ENCODE data around the gene RNF14. TPM values are rescaled to one million over a fixed set of nuclear protein-coding genes. Genes with fewer than 3 reads are reported as not detected.

RNF14 gene
- total RNA-seq, 1 experiment from 2014 or later = 50.5 TPM

GRCh38 chr5:141958546-141959172 lies 10.2 kb upstream of the RNF14 start:
- 0 out of 2 replicates have a peak, but pooled peaks cover 4% of the 10 kb centered on the region for H3K27me3 ChIP-seq

GRCh38 chr5:141960018-141960417 lies 8.9 kb upstream of the RNF14 start:
- 0 out of 2 replicates have a peak, but pooled peaks cover 4% of the 10 kb centered on the region for H3K27me3 ChIP-seq
- H3K4me3 ChIP-seq = no peak overlapping the region
- H3K27ac ChIP-seq = no peak overlapping the region
- no peaks in the 10 kb centered on the region for H3K9me3 ChIP-seq (replicated peaks)
- H3K4me1 ChIP-seq = peaks cover 30% of the 10 kb centered on the region
- H3K36me3 ChIP-seq = no peaks in the 10 kb centered on the region
- DNase-seq = peak in 1 of 2 experiments; percentile 37

More at GRCh38 chr5:141958546-141959172, 10.2 kb upstream of the RNF14 start:
- Histone ChIP-seq H3K4me3 (no peak overlapping the region), H3K4me1 (peaks cover 18% of the 10 kb centered on the region), H3K9me3 (replicated peaks) (no peaks in the 10 kb centered on the region), H3K27ac (no peak overlapping the region), H3K36me3 (no peaks in the 10 kb centered on the region)
- no peak for DNase-seq

- H3K9me3 ChIP-seq (replicated peaks) = no peaks in the 10 kb centered on the region
- H3K4me1 ChIP-seq = peaks cover 35% of the 10 kb centered on the region
- DNase-seq = peak; percentile 83 to 97
- no peaks in the 10 kb centered on the region for H3K36me3 ChIP-seq
- no peak overlapping the region for H3K27ac ChIP-seq
- H3K4me3 ChIP-seq = no peak overlapping the region
- H3K27me3 ChIP-seq = 0 out of 2 replicates have a peak, but pooled peaks cover 4% of the 10 kb centered on the region
These were observed 8.2 kb upstream of the RNF14 start for GRCh38 chr5:141960449-141961323.

GRCh38 chr5:141961466-141961865 lies 7.4 kb upstream of the RNF14 start:
- Histone ChIP-seq H3K27me3 (0 out of 2 replicates have a peak, but pooled peaks cover 4% of the 10 kb centered on the region), H3K9me3 (replicated peaks) (no peaks in the 10 kb centered on the region), H3K4me3 (no peak overlapping the region), H3K27ac (no peak overlapping the region), H3K4me1 (peaks cover 35% of the 10 kb centered on the region), H3K36me3 (no peaks in the 10 kb centered on the region)
- no peak for DNase-seq

GRCh38 chr5:141963701-141964100 lies 5.2 kb upstream of the RNF14 start:
- peak; percentile 44 to 78 for DNase-seq
- Histone ChIP-seq H3K4me1 (peaks cover 26% of the 10 kb centered on the region), H3K27me3 (no peaks in the 10 kb centered on the region), H3K9me3 (replicated peaks) (no peaks in the 10 kb centered on the region), H3K27ac (peak overlapping the region; percentile 2; the same call in 1 of the 2 replicates), H3K4me3 (no peak overlapping the region), H3K36me3 (no peaks in the 10 kb centered on the region)

- Histone ChIP-seq H3K36me3 (no peaks in the 10 kb centered on the region), H3K9me3 (replicated peaks) (no peaks in the 10 kb centered on the region), H3K27me3 (no peaks in the 10 kb centered on the region), H3K27ac (peak overlapping the region; percentile 26), H3K4me3 (no peak overlapping the region), H3K4me1 (peaks cover 26% of the 10 kb centered on the region)
- peak; percentile 94 to 96 for DNase-seq
These were observed 3.8 kb upstream of the RNF14 start for GRCh38 chr5:141965071-141965470.

GRCh38 chr5:141966275-141966962 lies 2.5 kb upstream of the RNF14 start:
- Histone ChIP-seq H3K4me3 (no peak overlapping the region), H3K9me3 (replicated peaks) (no peaks in the 10 kb centered on the region), H3K27me3 (no peaks in the 10 kb centered on the region), H3K36me3 (no peaks in the 10 kb centered on the region), H3K27ac (no peak overlapping the region), H3K4me1 (peaks cover 21% of the 10 kb centered on the region)
- no peak for DNase-seq

GRCh38 chr5:141966963-141967333 lies 2.0 kb upstream of the RNF14 start:
- no peak for DNase-seq
- H3K27ac ChIP-seq = no peak overlapping the region
- no peaks in the 10 kb centered on the region for H3K9me3 ChIP-seq (replicated peaks)
- H3K27me3 ChIP-seq = no peaks in the 10 kb centered on the region
- no peaks in the 10 kb centered on the region for H3K36me3 ChIP-seq
- no peak overlapping the region for H3K4me3 ChIP-seq
- peaks cover 21% of the 10 kb centered on the region for H3K4me1 ChIP-seq

- no peak for DNase-seq
- H3K4me3 ChIP-seq = peak overlapping the region; percentile 76
- H3K36me3 ChIP-seq = peaks cover 5% of the 10 kb centered on the region
- no peaks in the 10 kb centered on the region for H3K27me3 ChIP-seq
- peak overlapping the region; percentile 74; the same call in 1 of the 2 replicates for H3K27ac ChIP-seq
- H3K9me3 ChIP-seq (replicated peaks) = no peaks in the 10 kb centered on the region
- H3K4me1 ChIP-seq = peaks cover 5% of the 10 kb centered on the region
These were observed 1.2 kb downstream of the RNF14 start for GRCh38 chr5:141969783-141970771.

GRCh38 chr5:141973871-141974595 lies 5.1 kb downstream of the RNF14 start:
- no peaks in the 10 kb centered on the region for H3K27me3 ChIP-seq
- peaks cover 10% of the 10 kb centered on the region for H3K36me3 ChIP-seq
- H3K4me1 ChIP-seq = no peaks in the 10 kb centered on the region; the same call in 1 of the 2 replicates
- DNase-seq = no peak
- no peak overlapping the region for H3K4me3 ChIP-seq
- H3K27ac ChIP-seq = no peak overlapping the region
- H3K9me3 ChIP-seq (replicated peaks) = no peaks in the 10 kb centered on the region

- H3K4me3 ChIP-seq = no peak overlapping the region
- H3K36me3 ChIP-seq = peaks cover 21% of the 10 kb centered on the region
- H3K27ac ChIP-seq = no peak overlapping the region
- H3K4me1 ChIP-seq = no peaks in the 10 kb centered on the region
- no peaks in the 10 kb centered on the region for H3K9me3 ChIP-seq (replicated peaks)
- no peak for DNase-seq
- no peaks in the 10 kb centered on the region for H3K27me3 ChIP-seq
These were observed 7.3 kb downstream of the RNF14 start for GRCh38 chr5:141976176-141976575.

GRCh38 chr5:141978389-141978788 lies 9.5 kb downstream of the RNF14 start:
- H3K36me3 ChIP-seq = peaks cover 30% of the 10 kb centered on the region
- DNase-seq = no peak
- H3K9me3 ChIP-seq (replicated peaks) = no peaks in the 10 kb centered on the region
- H3K4me3 ChIP-seq = no peak overlapping the region
- H3K4me1 ChIP-seq = no peaks in the 10 kb centered on the region
- no peaks in the 10 kb centered on the region for H3K27me3 ChIP-seq
- H3K27ac ChIP-seq = no peak overlapping the region

GRCh38 chr5:141982626-141983025 lies 13.7 kb downstream of the RNF14 start:
- H3K27me3 ChIP-seq = no peaks in the 10 kb centered on the region
- no peak overlapping the region for H3K27ac ChIP-seq
- no peak overlapping the region for H3K4me3 ChIP-seq
- no peaks in the 10 kb centered on the region for H3K4me1 ChIP-seq
- H3K36me3 ChIP-seq = peaks cover 51% of the 10 kb centered on the region
- DNase-seq = no peak
- no peaks in the 10 kb centered on the region for H3K9me3 ChIP-seq (replicated peaks)

All from SJCRH30 (cell line).